HepG2 (cell line): Measurements from ENCODE around the gene ZNF384. TPM values are rescaled to one million over a fixed set of nuclear protein-coding genes. Genes with fewer than 3 reads are reported as not detected.

Experiments
- ARNTL ChIP-seq: sonication (generic); formaldehyde crosslinking; IDR thresholded peaks from 2 replicates; pipeline ENCODE4 v1.4.0; 2020; ENCODE audit warnings: mild to moderate bottlenecking, missing genetic modification reagents
- BRCA1 ChIP-seq: sonication (generic); formaldehyde crosslinking; IDR thresholded peaks from 2 replicates; pipeline ENCODE4 v1.4.0; 2020; ENCODE audit warnings: missing genetic modification reagents
- BRD4 ChIP-seq: sonication (generic); formaldehyde crosslinking; IDR thresholded peaks from 2 replicates; pipeline ENCODE4 v1.4.0; 2020; ENCODE audit warnings: missing genetic modification reagents
- CAMTA2 ChIP-seq: sonication (generic); formaldehyde crosslinking; IDR thresholded peaks from 2 replicates; pipeline ENCODE4 v1.4.0; 2020; ENCODE audit warnings: mild to moderate bottlenecking, missing genetic modification reagents, borderline replicate concordance
- CBX1 ChIP-seq: IDR thresholded peaks from one replicate; pipeline ENCODE4 v1.6.1; 2016; ENCODE audit warnings: antibody characterized with exemption, low read depth
- ETV5 ChIP-seq: IDR thresholded peaks from 2 replicates; pipeline ENCODE4 v1.6.1; 2018; ENCODE audit warnings: missing biosample characterization, missing genetic modification reagents, inconsistent platforms, borderline replicate concordance
- FOSL1 ChIP-seq: sonication (generic); formaldehyde crosslinking; IDR thresholded peaks from 2 replicates; pipeline ENCODE4 v1.9.0; 2021; ENCODE audit warnings: missing genetic modification reagents, borderline replicate concordance
- HES4 ChIP-seq: sonication (generic); formaldehyde crosslinking; IDR thresholded peaks from 2 replicates; pipeline ENCODE4 v1.9.0; 2021; ENCODE audit warnings: mild to moderate bottlenecking, missing genetic modification reagents, borderline replicate concordance
- HOXA7 ChIP-seq: sonication (generic); formaldehyde crosslinking; IDR thresholded peaks from 2 replicates; pipeline ENCODE4 v1.8.1; 2022; ENCODE audit warnings: mild to moderate bottlenecking, missing genetic modification reagents, moderate library complexity
- NFE2L2 ChIP-seq: fragments of 150-350 bp; IDR thresholded peaks from 2 replicates; pipeline ENCODE4 v1.6.1; 2014; ENCODE audit warnings: low read length
- NFIB ChIP-seq: sonication (generic); formaldehyde crosslinking; IDR thresholded peaks from 2 replicates; pipeline ENCODE4 v1.9.0; 2021; ENCODE audit warnings: missing genetic modification reagents, mild to moderate bottlenecking, borderline replicate concordance
- RORA ChIP-seq: sonication (generic); formaldehyde crosslinking; IDR thresholded peaks from 2 replicates; pipeline ENCODE4 v1.5.0; 2020; ENCODE audit warnings: mild to moderate bottlenecking, missing genetic modification reagents, moderate library complexity
- TBX3 ChIP-seq: fragments of 450-650 bp; IDR thresholded peaks from 2 replicates; pipeline ENCODE4 v1.6.1; 2017; ENCODE audit warnings: antibody characterized with exemption, mild to moderate bottlenecking, inconsistent platforms, borderline replicate concordance
- ZNF143 ChIP-seq: sonication (generic); formaldehyde crosslinking; IDR thresholded peaks from 2 replicates; pipeline ENCODE4 v1.4.0; 2020; ENCODE audit warnings: missing genetic modification reagents
- ZNF224 ChIP-seq: sonication (generic); formaldehyde crosslinking; IDR thresholded peaks from 2 replicates; pipeline ENCODE4 v1.5.0; 2020; ENCODE audit warnings: mild to moderate bottlenecking, missing genetic modification reagents
- ZNF260 ChIP-seq: sonication (generic); formaldehyde crosslinking; IDR thresholded peaks from 2 replicates; pipeline ENCODE4 v1.4.0; 2020; ENCODE audit warnings: missing genetic modification reagents, low read depth, mild to moderate bottlenecking, borderline replicate concordance
- ZNF430 ChIP-seq: sonication (generic); formaldehyde crosslinking; IDR thresholded peaks from 2 replicates; pipeline ENCODE4 v1.9.0; 2021; ENCODE audit warnings: mild to moderate bottlenecking, missing genetic modification reagents
- ZNF652 ChIP-seq: IDR thresholded peaks from 2 replicates; pipeline ENCODE4 v1.6.1; 2016; ENCODE audit warnings: low read depth, borderline replicate concordance
- ZNF790 ChIP-seq: sonication (generic); formaldehyde crosslinking; IDR thresholded peaks from 2 replicates; pipeline ENCODE4 v1.8.0; 2022; ENCODE audit warnings: missing genetic modification reagents, mild to moderate bottlenecking, borderline replicate concordance
- polyA plus RNA-seq, 8 experiments: library from polyadenylated mRNA; depleted of rRNA in 3 of 8; stranded (reverse) in 7 of 8; unstranded in 1 of 8; fragments of >200 nt; fragmentation: Illumina TruSeq in 4 of 8; extraction: Trizol in 4 of 8; gene quantifications; 2 replicates each; pipeline versions ENCODE4 v1.2.1 to v1.2.3, GENCODE V29; 2011 to 2016; ENCODE audit warnings: low read depth in 4 of 8, missing spikeins in 1 of 8, mixed read lengths in 1 of 8; ENCODE audit not compliant: insufficient read depth in 1 of 8
- total RNA-seq, 5 experiments: library from RNA; depleted of rRNA; stranded (reverse); fragments of >200 nt; fragmentation: Illumina TruSeq; extraction: Trizol; gene quantifications; 2 replicates each; pipeline ENCODE4 v1.2.3, GENCODE V29; 2016; ENCODE audit warnings: low read depth in 1 of 5
- TF ChIP-seq, protein P1 (sequence below): sonication (generic); formaldehyde crosslinking; IDR thresholded peaks from 2 replicates; pipeline ENCODE4 v1.4.0; 2020; ENCODE audit warnings: mild to moderate bottlenecking, missing genetic modification reagents
- TF ChIP-seq, protein P2 (sequence below): IDR thresholded peaks from 2 replicates; pipeline ENCODE4 v1.6.1; 2016; ENCODE audit warnings: low read depth, control low read depth
- TF ChIP-seq, protein P3 (sequence below): sonication (generic); formaldehyde crosslinking; IDR thresholded peaks from 2 replicates; pipeline ENCODE4 v1.5.1; 2020; ENCODE audit warnings: mild to moderate bottlenecking, missing genetic modification reagents, borderline replicate concordance
- TF ChIP-seq, protein P4 (sequence below): sonication (generic); formaldehyde crosslinking; IDR thresholded peaks from 2 replicates; pipeline ENCODE4 v1.4.0; 2020; ENCODE audit warnings: missing genetic modification reagents

The ZNF384 gene
- total and polyA plus RNA-seq, 2 of the 13 experiments (the other 11 are each of a cell fraction or from before 2014, with no cell fraction given), result 23.6 to 55.3 TPM

DNA sequence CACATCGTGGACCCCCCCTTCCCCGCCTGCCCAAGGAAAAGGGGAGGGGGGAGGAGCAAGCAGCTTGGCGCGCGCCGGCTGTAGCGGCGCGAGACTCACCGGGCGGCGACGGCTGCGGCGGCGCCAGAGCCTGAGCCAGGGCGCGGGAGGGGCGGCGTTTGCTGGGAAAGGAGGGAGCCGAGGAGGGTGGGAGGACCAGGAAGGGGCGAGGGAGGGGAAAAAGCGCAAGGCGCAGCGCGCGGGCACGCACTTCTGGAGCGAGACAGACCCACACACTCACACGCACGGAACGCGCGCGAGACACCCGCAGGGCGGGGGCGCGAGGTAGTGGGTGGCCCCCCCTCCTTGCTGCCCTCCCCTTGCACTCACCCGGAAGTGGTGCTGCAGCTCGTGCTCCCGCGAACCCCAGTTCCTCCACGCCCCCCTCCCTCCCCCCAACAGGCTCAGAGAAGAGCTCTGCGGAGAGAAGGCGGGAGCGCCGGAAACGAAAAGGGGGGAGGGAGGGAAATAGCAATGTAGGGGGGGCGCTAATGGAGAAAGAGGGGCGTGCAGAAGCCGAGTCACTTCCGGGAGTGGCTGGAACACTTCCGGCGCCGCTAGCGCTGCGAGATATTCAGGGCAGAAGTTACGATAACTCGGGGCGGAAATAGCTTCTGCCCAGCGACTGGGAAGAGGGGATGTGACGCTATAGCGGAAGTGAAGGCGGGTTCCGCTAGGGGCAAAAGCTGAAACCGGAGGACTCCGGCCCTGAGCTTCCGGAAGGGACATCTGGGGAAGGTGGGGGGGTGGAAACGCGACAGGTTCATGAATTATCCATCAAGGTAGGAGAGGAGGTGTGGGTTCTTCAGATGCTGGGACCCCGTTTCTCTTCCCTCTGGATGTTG lies at the start of gene ZNF384 (continued):
- TF ChIP-seq FOSL1 (CRISPR knock-in tag), result no peak
- peak; percentile 89 for TF ChIP-seq ETV5 (CRISPR knock-in tag)
- peak; percentile 54; the same call in 1 of the 2 replicates for TF ChIP-seq ARNTL (CRISPR knock-in tag)
- no peak for TF ChIP-seq BRCA1 (CRISPR knock-in tag)
- TF ChIP-seq BRD4 (CRISPR knock-in tag), result 0 out of 2 replicates have a peak, but pooled peaks have one; percentile 55
- TF ChIP-seq CBX1, result no peak
- no peak for TF ChIP-seq CAMTA2 (CRISPR knock-in tag)
- TF ChIP-seq, protein P1, sequence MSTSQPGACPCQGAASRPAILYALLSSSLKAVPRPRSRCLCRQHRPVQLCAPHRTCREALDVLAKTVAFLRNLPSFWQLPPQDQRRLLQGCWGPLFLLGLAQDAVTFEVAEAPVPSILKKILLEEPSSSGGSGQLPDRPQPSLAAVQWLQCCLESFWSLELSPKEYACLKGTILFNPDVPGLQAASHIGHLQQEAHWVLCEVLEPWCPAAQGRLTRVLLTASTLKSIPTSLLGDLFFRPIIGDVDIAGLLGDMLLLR, result 0 out of 2 replicates have a peak, but pooled peaks have one; percentile 31
- 0 out of 2 replicates have a peak, but pooled peaks have one; percentile 3 for TF ChIP-seq ZNF790 (CRISPR knock-in tag)
- TF ChIP-seq, protein P2, sequence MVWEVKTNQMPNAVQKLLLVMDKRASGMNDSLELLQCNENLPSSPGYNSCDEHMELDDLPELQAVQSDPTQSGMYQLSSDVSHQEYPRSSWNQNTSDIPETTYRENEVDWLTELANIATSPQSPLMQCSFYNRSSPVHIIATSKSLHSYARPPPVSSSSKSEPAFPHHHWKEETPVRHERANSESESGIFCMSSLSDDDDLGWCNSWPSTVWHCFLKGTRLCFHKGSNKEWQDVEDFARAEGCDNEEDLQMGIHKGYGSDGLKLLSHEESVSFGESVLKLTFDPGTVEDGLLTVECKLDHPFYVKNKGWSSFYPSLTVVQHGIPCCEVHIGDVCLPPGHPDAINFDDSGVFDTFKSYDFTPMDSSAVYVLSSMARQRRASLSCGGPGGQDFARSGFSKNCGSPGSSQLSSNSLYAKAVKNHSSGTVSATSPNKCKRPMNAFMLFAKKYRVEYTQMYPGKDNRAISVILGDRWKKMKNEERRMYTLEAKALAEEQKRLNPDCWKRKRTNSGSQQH (CRISPR knock-in tag), result no peak; the same call in 1 of the 2 replicates
- no peak for TF ChIP-seq ZNF260 (CRISPR knock-in tag)
- 0 out of 2 replicates have a peak, but pooled peaks have one; percentile 9 for TF ChIP-seq TBX3
- peak; percentile 33; the same call in 1 of the 2 replicates for TF ChIP-seq ZNF430 (CRISPR knock-in tag)
- TF ChIP-seq ZNF143 (CRISPR knock-in tag), result peak; percentile 61
- TF ChIP-seq, protein P3, sequence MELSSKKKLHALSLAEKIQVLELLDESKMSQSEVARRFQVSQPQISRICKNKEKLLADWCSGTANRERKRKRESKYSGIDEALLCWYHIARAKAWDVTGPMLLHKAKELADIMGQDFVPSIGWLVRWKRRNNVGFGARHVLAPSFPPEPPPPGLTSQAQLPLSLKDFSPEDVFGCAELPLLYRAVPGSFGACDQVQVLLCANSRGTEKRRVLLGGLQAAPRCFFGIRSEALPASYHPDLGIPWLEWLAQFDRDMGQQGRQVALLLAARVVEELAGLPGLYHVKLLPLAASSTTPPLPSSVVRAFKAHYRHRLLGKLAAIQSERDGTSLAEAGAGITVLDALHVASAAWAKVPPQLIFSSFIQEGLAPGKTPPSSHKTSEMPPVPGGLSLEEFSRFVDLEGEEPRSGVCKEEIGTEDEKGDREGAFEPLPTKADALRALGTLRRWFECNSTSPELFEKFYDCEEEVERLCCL (CRISPR knock-in tag), result no peak
- no peak for TF ChIP-seq HOXA7 (CRISPR knock-in tag)
- no peak for TF ChIP-seq RORA (CRISPR knock-in tag)
- TF ChIP-seq ZNF224 (CRISPR knock-in tag), result no peak
- no peak for TF ChIP-seq HES4 (CRISPR knock-in tag)
- TF ChIP-seq NFIB, result no peak
- TF ChIP-seq, protein P4, sequence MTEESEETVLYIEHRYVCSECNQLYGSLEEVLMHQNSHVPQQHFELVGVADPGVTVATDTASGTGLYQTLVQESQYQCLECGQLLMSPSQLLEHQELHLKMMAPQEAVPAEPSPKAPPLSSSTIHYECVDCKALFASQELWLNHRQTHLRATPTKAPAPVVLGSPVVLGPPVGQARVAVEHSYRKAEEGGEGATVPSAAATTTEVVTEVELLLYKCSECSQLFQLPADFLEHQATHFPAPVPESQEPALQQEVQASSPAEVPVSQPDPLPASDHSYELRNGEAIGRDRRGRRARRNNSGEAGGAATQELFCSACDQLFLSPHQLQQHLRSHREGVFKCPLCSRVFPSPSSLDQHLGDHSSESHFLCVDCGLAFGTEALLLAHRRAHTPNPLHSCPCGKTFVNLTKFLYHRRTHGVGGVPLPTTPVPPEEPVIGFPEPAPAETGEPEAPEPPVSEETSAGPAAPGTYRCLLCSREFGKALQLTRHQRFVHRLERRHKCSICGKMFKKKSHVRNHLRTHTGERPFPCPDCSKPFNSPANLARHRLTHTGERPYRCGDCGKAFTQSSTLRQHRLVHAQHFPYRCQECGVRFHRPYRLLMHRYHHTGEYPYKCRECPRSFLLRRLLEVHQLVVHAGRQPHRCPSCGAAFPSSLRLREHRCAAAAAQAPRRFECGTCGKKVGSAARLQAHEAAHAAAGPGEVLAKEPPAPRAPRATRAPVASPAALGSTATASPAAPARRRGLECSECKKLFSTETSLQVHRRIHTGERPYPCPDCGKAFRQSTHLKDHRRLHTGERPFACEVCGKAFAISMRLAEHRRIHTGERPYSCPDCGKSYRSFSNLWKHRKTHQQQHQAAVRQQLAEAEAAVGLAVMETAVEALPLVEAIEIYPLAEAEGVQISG (CRISPR knock-in tag), result peak; percentile 97
- no peak for TF ChIP-seq ZNF652
- TF ChIP-seq NFE2L2, result no peak
